Effector memory CD4-positive, alpha-beta T cell (primary cell): ENCODE data around the gene TNIP2.
"Not testable (repeated sequence)": the region's sequence is repeated elsewhere in the genome, so short reads cannot be mapped to it uniquely, and the experiment has no call there.

Experiments
- DNase-seq, 3 donors: peaks; one replicate each; pipeline ENCODE4 v3.0.0-alpha.2; 2020
- H3K27ac ChIP-seq: 2 replicates; pipeline ENCODE4 v1.7.0; 2013; ENCODE audit warnings: mild to moderate bottlenecking, low read length, moderate library complexity; ENCODE audit not compliant: insufficient read depth, poor library complexity, severe bottlenecking
- H3K27me3 ChIP-seq: replicated peaks from 2 replicates; pipeline ENCODE4 v1.7.0; 2013; ENCODE audit warnings: mild to moderate bottlenecking, low read length; ENCODE audit not compliant: insufficient read depth, control insufficient read depth, poor library complexity, severe bottlenecking
- H3K36me3 ChIP-seq: 2 replicates; pipeline ENCODE4 v1.7.0; 2013; ENCODE audit warnings: mild to moderate bottlenecking, low read length, moderate library complexity; ENCODE audit not compliant: control insufficient read depth, insufficient read depth
- H3K4me1 ChIP-seq: 2 replicates; pipeline ENCODE4 v1.7.0; 2013; ENCODE audit warnings: low read length, mild to moderate bottlenecking; ENCODE audit not compliant: control insufficient read depth, insufficient read depth, poor library complexity, severe bottlenecking
- H3K4me3 ChIP-seq: 2 replicates; pipeline ENCODE4 v1.7.0; 2013; ENCODE audit warnings: low read length, low read depth, mild to moderate bottlenecking; ENCODE audit not compliant: insufficient read depth, poor library complexity, severe bottlenecking
- H3K9me3 ChIP-seq: 2 replicates; pipeline ENCODE4 v1.7.0; 2013; ENCODE audit warnings: mild to moderate bottlenecking, low read length, moderate library complexity; ENCODE audit not compliant: control insufficient read depth

The TNIP2 gene

DNA sequence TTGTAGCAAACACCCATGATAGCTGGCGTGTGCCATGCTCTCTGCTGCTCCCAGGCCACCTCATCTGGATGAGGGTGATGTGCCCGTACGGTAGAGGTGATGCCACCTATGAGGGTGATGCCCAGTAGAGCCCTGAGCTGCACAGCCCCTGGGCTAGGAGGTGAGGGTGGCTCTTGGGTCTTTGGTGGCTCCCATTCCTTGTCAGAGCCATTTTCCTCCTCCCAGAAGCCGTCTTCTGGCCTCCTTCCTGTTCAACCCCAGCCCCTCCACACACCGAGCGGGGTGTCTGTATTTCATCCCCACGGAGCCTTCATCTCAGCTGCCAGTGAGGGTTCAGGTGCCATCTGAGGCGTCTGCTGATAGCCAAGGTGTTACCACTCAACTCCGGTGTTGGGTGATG lies 12.0 kb upstream of the TNIP2 start:
- H3K9me3 ChIP-seq: no peaks in the 10 kb centered on the region
- no peaks in the 10 kb centered on the region for H3K4me1 ChIP-seq
- H3K27me3 ChIP-seq: no peaks in the 10 kb centered on the region
- no peaks in the 10 kb centered on the region for H3K36me3 ChIP-seq
- H3K4me3 ChIP-seq: no peak overlapping the region
- DNase-seq: no peak
- H3K27ac ChIP-seq: no peak overlapping the region

DNA sequence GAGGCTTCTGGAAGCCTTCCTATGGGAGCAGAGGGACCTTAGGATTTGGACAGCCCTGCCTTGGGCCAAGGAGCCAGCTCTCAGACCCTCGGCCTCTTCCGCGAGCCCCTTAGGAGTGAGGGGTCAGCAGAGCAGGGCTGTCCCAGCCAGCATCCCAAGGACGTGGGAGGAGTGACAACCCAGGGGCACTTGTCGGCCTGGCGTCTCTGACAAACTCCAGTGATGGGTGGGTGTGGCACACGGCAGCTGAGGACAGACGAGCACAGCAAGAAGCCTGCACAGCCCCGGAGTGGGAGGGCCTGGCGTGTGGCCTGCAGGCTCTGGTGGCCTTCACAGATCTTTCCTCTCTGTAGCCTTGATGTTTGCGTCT lies 11.6 kb upstream of the TNIP2 start:
- H3K4me3 ChIP-seq: no peak overlapping the region
- H3K36me3 ChIP-seq: no peaks in the 10 kb centered on the region
- no peak overlapping the region for H3K27ac ChIP-seq
- no peaks in the 10 kb centered on the region for H3K27me3 ChIP-seq
- H3K9me3 ChIP-seq: no peaks in the 10 kb centered on the region
- no peaks in the 10 kb centered on the region for H3K4me1 ChIP-seq
- DNase-seq: no peak

DNA sequence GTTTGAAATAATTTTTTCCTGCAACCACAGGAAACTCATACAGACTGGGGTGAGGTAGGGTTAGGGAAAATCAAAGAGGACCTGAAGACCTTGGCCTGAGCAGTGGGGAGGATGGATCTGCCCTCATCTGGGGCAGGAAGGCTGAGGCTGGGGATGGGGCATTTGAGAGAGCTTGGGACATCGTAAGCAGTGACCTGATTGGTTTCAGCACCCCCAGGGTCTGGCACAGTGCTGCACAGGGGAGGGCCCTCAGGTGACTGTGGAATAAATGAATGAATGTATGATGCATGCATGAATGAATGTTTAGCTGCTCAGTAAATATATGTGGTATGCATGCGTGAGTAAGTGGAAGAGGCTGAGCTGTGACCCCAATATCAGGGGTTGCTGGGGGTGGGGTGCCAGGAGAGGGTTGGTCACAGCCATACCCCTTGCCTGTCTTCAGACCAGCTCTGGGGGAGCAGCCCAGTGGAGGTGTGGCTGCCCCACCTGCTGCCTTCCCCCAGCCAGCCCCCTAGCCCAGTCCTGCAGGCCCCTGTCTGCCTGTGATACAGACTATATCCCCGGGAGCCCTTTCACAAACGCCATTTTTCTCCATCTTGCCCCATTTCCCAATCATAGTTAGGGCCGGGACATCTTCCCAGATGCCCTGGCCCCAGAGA lies 11.0 kb upstream of the TNIP2 start:
- no peak for DNase-seq
- Histone ChIP-seq H3K27ac (no peak overlapping the region), H3K36me3 (no peaks in the 10 kb centered on the region), H3K9me3 (no peaks in the 10 kb centered on the region), H3K27me3 (no peaks in the 10 kb centered on the region), H3K4me1 (no peaks in the 10 kb centered on the region), H3K4me3 (no peak overlapping the region)

DNA sequence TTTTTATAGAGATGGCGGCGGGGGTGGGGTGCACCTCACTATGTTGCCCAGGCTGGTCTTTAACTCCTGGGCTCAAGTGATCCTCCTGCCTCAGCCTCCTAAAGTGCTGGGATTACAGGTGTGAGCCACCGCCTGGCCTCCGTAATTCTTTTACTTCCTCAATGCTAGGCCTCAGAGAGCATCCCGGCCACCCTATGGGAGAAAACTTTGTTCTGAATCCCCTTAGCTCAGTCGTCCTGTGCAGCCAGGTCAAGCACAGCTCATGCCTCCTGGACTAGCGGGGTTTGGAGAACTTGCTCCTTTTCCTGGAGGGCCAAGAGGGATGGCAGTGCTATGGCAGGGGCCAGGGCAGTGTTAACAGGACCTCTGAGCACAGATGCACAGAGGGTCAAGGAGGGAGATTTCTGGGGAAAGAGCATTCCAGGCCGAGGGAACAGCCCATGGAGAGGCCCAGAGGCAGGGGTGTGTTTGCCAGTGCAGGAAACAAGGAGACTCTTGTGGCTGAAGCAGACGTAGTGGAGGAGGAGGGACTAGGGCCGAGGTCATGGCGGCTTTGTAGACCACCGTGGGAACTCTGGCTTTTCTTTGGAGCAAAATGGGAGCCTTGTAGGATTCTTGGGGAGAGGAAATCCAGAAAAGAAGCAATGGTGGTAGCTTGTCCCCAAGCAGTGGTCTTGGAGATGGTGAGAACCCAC lies 9.8 kb upstream of the TNIP2 start:
- no peak for DNase-seq
- Histone ChIP-seq H3K27ac (no peak overlapping the region), H3K27me3 (no peaks in the 10 kb centered on the region), H3K9me3 (no peaks in the 10 kb centered on the region), H3K4me3 (no peak overlapping the region), H3K4me1 (no peaks in the 10 kb centered on the region), H3K36me3 (no peaks in the 10 kb centered on the region)

DNA sequence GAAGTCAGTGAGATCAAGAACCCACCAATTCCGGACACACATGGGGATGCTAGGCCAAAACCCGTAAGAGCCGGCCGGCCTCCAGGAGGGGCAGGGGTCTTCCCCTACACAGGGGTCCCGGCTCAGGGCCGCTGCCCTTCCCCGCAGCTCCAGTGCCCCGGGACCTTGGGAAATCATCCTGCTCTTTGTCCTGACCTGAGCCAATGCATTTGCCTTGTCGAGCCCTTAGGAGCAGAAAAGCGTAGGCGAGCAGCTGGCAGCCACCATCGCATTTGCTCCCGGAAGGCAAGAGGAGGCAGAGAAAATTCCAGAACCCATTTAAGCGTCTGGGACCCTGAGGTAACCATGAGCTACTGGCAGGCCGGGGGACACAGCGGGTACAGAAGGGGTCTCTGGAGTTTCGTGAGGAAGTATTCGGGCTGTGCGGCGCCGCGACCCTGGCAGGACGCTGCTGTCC lies 7.4 kb upstream of the TNIP2 start:
- Histone ChIP-seq H3K27ac (no peak overlapping the region), H3K4me3 (peak overlapping the region; percentile 39), H3K4me1 (no peaks in the 10 kb centered on the region)

DNA sequence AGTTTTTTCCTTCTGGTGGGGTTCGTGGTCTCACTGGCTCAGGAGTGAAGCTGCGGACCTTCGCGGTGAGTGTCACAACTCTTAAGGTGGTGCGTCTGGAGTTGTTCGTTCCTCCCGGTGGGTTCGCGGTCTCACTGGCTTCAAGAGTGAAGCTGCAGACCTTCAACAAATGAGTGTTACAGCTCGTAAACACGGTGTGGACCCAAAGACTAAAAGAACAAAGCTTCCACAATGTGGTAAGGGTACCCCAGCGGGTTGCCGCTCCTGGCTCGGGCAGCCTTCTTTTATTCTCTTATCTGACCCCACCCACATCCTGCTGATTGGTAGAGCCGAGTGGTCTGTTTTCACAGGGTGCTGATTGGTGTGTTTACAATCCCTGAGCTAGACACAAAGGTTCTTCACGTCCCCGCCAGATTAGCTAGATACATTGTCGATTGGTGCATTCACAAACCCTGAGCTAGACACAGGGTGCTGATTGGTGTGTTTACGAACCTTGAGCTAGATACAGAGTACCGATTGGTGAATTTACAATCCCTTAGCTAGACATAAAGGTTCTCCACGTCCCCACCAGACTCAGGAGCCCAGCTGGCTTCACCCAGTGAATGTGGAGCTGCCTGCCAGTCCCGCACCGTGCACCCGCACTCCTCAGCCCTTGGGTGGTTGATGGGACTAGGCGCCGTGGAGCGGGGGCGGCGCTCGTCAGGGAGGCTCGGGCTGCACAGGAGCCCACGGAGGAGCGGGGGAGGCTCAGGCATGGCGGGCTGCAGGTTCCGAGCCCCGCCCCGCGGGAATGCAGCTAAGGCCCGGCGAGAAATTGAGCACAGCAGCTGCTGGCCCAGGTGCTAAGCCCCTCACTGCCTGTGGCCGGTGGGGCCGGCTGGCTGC lies 6.6 kb upstream of the TNIP2 start:
- not testable (repeated sequence) for H3K9me3 ChIP-seq, H3K27ac ChIP-seq, H3K4me3 ChIP-seq, H3K36me3 ChIP-seq, DNase-seq, H3K27me3 ChIP-seq, H3K4me1 ChIP-seq

More for the DNA sequence above, 7.4 kb upstream of the TNIP2 start:
- no peaks in the 10 kb centered on the region for H3K27me3 ChIP-seq
- H3K9me3 ChIP-seq: no peaks in the 10 kb centered on the region
- no peaks in the 10 kb centered on the region for H3K36me3 ChIP-seq
- no peak for DNase-seq

DNA sequence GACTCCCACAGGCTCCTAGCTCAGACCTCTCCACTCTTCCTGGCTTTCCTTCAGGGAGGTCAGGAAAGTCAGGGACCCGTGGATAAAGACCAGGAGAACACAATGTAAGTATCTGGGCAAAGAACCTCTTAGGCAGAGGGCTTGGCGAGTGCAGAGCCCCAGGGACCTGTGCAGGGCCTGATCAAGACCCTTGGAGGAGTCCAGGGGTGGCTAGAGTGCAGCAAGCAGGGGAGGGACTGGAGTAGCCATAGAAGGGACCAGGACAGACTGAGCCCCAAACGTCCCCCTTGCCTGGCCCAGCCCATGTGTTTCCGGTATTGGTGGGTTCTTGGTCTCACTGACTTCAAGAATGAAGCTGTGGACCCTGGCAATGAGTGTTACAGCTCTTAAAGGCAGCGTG lies 5.9 kb upstream of the TNIP2 start:
- no peak for DNase-seq
- Histone ChIP-seq H3K4me1 (no peaks in the 10 kb centered on the region), H3K4me3 (no peak overlapping the region)

DNA sequence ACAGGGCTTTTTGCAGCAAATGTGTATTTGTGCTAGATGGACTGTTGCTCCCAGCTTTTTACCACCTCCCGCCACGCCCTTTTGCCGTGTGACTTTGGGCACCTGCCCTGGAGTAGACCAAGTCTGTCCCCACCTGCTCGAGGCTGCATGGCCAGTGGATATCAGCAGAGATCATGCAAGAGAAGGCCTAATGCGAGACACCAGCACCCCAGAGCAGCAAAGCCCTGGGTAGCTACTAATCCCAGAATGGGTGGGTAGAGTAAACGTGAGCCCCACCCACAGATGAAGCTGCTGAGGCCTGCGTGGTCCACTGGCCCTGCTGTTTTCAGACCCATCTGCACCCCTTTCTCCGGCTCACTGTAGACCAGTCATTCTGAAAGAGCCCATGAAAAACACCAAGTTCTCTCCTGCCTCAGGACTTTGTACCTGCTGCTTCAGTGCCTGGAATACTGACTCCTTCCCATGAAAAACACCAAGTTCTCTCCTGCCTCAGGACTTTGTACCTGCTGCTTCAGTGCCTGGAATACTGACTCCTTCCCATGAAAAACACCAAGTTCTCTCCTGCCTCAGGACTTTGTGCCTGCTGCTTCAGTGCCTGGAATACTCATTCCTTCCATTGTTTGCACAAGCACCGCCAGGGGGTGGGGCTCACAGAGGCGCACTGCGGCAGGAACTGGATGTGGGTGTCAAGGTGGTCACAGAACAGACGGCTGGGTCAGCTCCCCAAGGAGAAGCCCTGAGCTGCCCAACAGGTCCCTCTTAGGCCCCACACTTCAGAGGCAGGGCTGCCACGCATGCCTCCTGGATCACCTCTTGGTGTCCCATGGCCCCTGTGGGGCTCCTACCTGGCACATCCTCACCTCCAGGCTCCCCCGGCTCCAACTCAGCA lies 5.1 kb upstream of the TNIP2 start:
- H3K27me3 ChIP-seq: no peaks in the 10 kb centered on the region
- DNase-seq: no peak
- H3K9me3 ChIP-seq: no peaks in the 10 kb centered on the region

More for the DNA sequence above, 5.9 kb upstream of the TNIP2 start:
- Histone ChIP-seq H3K27ac (no peak overlapping the region), H3K36me3 (no peaks in the 10 kb centered on the region), H3K9me3 (no peaks in the 10 kb centered on the region), H3K27me3 (no peaks in the 10 kb centered on the region)

DNA sequence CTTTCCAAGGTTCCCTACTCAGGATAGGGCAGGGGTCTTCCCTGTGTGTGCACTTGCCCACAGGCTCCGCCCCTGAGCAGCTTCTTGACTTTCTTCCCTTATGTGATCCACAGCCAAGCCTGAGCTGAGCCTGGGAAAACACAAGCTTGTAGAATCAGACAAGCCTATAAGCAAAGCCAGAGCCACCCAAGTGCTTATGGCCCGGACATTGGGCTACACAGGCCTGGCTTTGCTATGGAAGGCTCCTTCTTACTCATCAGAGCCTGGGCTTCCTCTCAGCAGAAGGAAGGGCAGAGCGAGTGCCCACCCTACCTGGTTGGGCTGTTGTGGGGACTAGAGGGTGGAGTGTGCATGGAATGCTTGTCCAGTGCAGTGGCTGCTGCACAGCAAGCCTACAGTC lies 1.3 kb upstream of the TNIP2 start:
- Histone ChIP-seq H3K4me3 (no peak overlapping the region), H3K27ac (no peak overlapping the region), H3K27me3 (no peaks in the 10 kb centered on the region), H3K4me1 (peaks cover 14% of the 10 kb centered on the region), H3K9me3 (no peaks in the 10 kb centered on the region), H3K36me3 (peaks cover 5% of the 10 kb centered on the region)
- DNase-seq: no peak

More for the DNA sequence above, 5.1 kb upstream of the TNIP2 start:
- H3K4me3 ChIP-seq: no peak overlapping the region
- no peaks in the 10 kb centered on the region for H3K36me3 ChIP-seq
- H3K4me1 ChIP-seq: peaks cover 4% of the 10 kb centered on the region
- no peak overlapping the region for H3K27ac ChIP-seq
